Tibial nerve (tissue), 4 donors: Measurements from ENCODE around the gene TEKTIP1. TPM values are rescaled to one million over a fixed set of nuclear protein-coding genes. Genes with fewer than 3 reads are reported as not detected.
"Not testable (repeated sequence)": the region's sequence is repeated elsewhere in the genome, so short reads cannot be mapped to it uniquely, and the experiment has no call there.

ENCODE experiments used
- DNase-seq, 2 donors: peaks; one replicate each; pipeline ENCODE4 v3.0.0-alpha.2; 2019; ENCODE audit warnings: low spot score in 2 of 2
- H3K27ac ChIP-seq, 4 donors: fragments of 200-600 bp; sonication (generic) in 3 of 4; one replicate each; pipeline ENCODE4 v1.5.1; 2017 to 2019; ENCODE audit warnings: mild to moderate bottlenecking in 1 of 4
- H3K27me3 ChIP-seq, 2 donors: fragments of 200-600 bp; sonication (generic) in 1 of 2; one replicate each; pipeline versions ENCODE4 v1.5.1 to v1.6.0; 2017 to 2019
- H3K36me3 ChIP-seq, 3 donors: fragments of 200-600 bp; sonication (generic); one replicate each; pipeline ENCODE4 v1.5.1; 2018 to 2019
- H3K4me1 ChIP-seq, 4 donors: fragments of 200-600 bp; sonication (generic) in 3 of 4; one replicate each; pipeline ENCODE4 v1.5.1; 2017 to 2019
- H3K4me3 ChIP-seq, 4 donors: fragments of 200-600 bp; sonication (generic) in 3 of 4; one replicate each; pipeline ENCODE4 v1.5.1; 2017 to 2019; ENCODE audit warnings: mild to moderate bottlenecking in 1 of 4, moderate library complexity in 1 of 4
- H3K9me3 ChIP-seq, 4 donors: fragments of 200-600 bp; sonication (generic) in 3 of 4; one replicate each; pipeline ENCODE4 v1.5.1; 2017 to 2019
- CTCF ChIP-seq, 5 experiments: fragments of 200-600 bp in 3 of 5; fragments of 450-650 bp in 2 of 5; sonication (generic) in 3 of 5; IDR thresholded peaks; one replicate each; pipeline ENCODE4 v1.5.1; 2016 to 2019; ENCODE audit warnings: antibody characterized with exemption in 5 of 5, mild to moderate bottlenecking in 3 of 5, moderate library complexity in 2 of 5
- EP300 ChIP-seq, 2 donors: sonication (generic); formaldehyde crosslinking; IDR thresholded peaks; one replicate each; pipeline ENCODE4 v1.6.1; 2017; ENCODE audit warnings: antibody characterized with exemption in 2 of 2, mild to moderate bottlenecking in 1 of 2
- POLR2A ChIP-seq, 2 donors: fragments of 450-650 bp; IDR thresholded peaks; one replicate each; pipeline ENCODE4 v1.6.1; 2017; ENCODE audit warnings: antibody characterized with exemption in 2 of 2, mild to moderate bottlenecking in 2 of 2, moderate library complexity in 2 of 2
- WGBS, 2 donors: methylation state at CpG; one replicate each; pipeline ENCODE4 v1.1.5; 2018; 5-methylcytosine and 5-hydroxymethylcytosine counted together
- total RNA-seq, 4 donors: library from RNA; depleted of rRNA; stranded (reverse); fragments of >200 nt; gene quantifications; one replicate each; pipeline ENCODE4 v1.1.0, GENCODE V29; 2016

TEKTIP1 gene
- total RNA-seq, 4 donors from 2014 or later = 2.4 TPM; not detected in 3

- 1 to 3% methylated on average over 26 to 40 of the region's 81 CpGs for WGBS, 2 donors
- H3K9me3 ChIP-seq = no peaks in the 10 kb centered on the region
- H3K4me1 ChIP-seq = peaks cover 0 to 48% (median 26%) of the 10 kb centered on the region in 4 donors
- H3K27me3 ChIP-seq = no peaks in the 10 kb centered on the region
- DNase-seq = peak; percentile 91 to 94
- H3K27ac ChIP-seq = peak within 1 kb of the TSS; percentile 73 to 96 (median 85)
- H3K36me3 ChIP-seq = no peaks in the 10 kb centered on the region
- peak within 1 kb of the TSS; percentile 93 to 98 (median 96) for H3K4me3 ChIP-seq
- TF ChIP-seq POLR2A (IDR thresholded peaks at IDR 0.05) (peak; percentile 67 to 86), EP300 (IDR thresholded peaks at IDR 0.05) (peak; percentile 77 to 79), CTCF (IDR thresholded peaks at IDR 0.05) (peak in 1 of 5 experiments; percentile 60)
Observed at GRCh38 chr19:3557461-3558248, 18.7 kb downstream of the TEKTIP1 start, which contains the start of gene MFSD12. Gene MFSD12, minus strand, starts transcription at chr19:3557586. Its CDS starts 183 bp downstream, at chr19:3557403.

- TF ChIP-seq EP300 (IDR thresholded peaks at IDR 0.05) (no peak), POLR2A (IDR thresholded peaks at IDR 0.05) (no peak), CTCF (IDR thresholded peaks at IDR 0.05) (no peak)
- Histone ChIP-seq H3K4me1 (no peaks in the 10 kb centered on the region), H3K27ac (no peak overlapping the region), H3K9me3 (no peaks in the 10 kb centered on the region), H3K4me3 (no peak overlapping the region), H3K27me3 (no peaks in the 10 kb centered on the region), H3K36me3 (no peaks in the 10 kb centered on the region)
- DNase-seq = no peak
- 73 to 79% methylated on average over 16 to 17 of the region's 17 CpGs for whole genome bisulfite sequencing, 2 donors
Observed at GRCh38 chr19:3563709-3564524, 24.9 kb downstream of the TEKTIP1 start.

GRCh38 chr19:3565139-3565538 lies 26.2 kb downstream of the TEKTIP1 start:
- Histone ChIP-seq H3K27ac (no peak overlapping the region), H3K36me3 (no peaks in the 10 kb centered on the region), H3K9me3 (no peaks in the 10 kb centered on the region), H3K4me1 (peaks cover 0 to 3% (median 0%) of the 10 kb centered on the region in 4 donors), H3K4me3 (no peak overlapping the region), H3K27me3 (no peaks in the 10 kb centered on the region)
- TF ChIP-seq CTCF (IDR thresholded peaks at IDR 0.05) (no peak), POLR2A (IDR thresholded peaks at IDR 0.05) (no peak), EP300 (IDR thresholded peaks at IDR 0.05) (no peak)
- WGBS, 2 donors = 80 to 85% methylated on average over 19 of the region's 19 CpGs
- no peak for DNase-seq

GRCh38 chr19:3570042-3570441 lies 31.1 kb downstream of the TEKTIP1 start:
- not testable (repeated sequence) for H3K36me3 ChIP-seq, H3K4me3 ChIP-seq, H3K27me3 ChIP-seq, DNase-seq, H3K9me3 ChIP-seq
- WGBS, 2 donors = 48 to 67% methylated on average over 11 of the region's 11 CpGs
- Histone ChIP-seq H3K4me1 (peaks cover 0 to 45% (median 13%) of the 10 kb centered on the region in 4 donors), H3K27ac (peak overlapping the region in 2 of 4 donors; percentile 72 to 88)

GRCh38 chr19:3570606-3571011 lies 31.6 kb downstream of the TEKTIP1 start:
- H3K36me3 ChIP-seq = peaks cover 0 to 15% (median 2%) of the 10 kb centered on the region in 3 donors
- TF ChIP-seq CTCF (IDR thresholded peaks at IDR 0.05) = no peak
- TF ChIP-seq POLR2A (IDR thresholded peaks at IDR 0.05) = no peak
- no peak for TF ChIP-seq EP300 (IDR thresholded peaks at IDR 0.05)
- WGBS, 2 donors = 31 to 49% methylated on average over 7 of the region's 7 CpGs
- peaks cover 0 to 50% (median 13%) of the 10 kb centered on the region in 4 donors for H3K4me1 ChIP-seq
- H3K4me3 ChIP-seq = no peak overlapping the region
- H3K27me3 ChIP-seq = no peaks in the 10 kb centered on the region
- DNase-seq = no peak
- peak overlapping the region; percentile 6 to 88 (median 51) for H3K27ac ChIP-seq
- H3K9me3 ChIP-seq = no peaks in the 10 kb centered on the region
